LNCAP (cell line): Measurements from ENCODE around the gene BTNL2.

ENCODE experiments used
- TF ChIP-seq, protein P1 (sequence below): fragments of 450-650 bp; IDR thresholded peaks from 2 replicates; pipeline ENCODE4 v1.5.1; 2017; ENCODE audit warnings: mild to moderate bottlenecking

BTNL2 gene, protein sequence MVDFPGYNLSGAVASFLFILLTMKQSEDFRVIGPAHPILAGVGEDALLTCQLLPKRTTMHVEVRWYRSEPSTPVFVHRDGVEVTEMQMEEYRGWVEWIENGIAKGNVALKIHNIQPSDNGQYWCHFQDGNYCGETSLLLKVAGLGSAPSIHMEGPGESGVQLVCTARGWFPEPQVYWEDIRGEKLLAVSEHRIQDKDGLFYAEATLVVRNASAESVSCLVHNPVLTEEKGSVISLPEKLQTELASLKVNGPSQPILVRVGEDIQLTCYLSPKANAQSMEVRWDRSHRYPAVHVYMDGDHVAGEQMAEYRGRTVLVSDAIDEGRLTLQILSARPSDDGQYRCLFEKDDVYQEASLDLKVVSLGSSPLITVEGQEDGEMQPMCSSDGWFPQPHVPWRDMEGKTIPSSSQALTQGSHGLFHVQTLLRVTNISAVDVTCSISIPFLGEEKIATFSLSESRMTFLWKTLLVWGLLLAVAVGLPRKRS

DNA sequence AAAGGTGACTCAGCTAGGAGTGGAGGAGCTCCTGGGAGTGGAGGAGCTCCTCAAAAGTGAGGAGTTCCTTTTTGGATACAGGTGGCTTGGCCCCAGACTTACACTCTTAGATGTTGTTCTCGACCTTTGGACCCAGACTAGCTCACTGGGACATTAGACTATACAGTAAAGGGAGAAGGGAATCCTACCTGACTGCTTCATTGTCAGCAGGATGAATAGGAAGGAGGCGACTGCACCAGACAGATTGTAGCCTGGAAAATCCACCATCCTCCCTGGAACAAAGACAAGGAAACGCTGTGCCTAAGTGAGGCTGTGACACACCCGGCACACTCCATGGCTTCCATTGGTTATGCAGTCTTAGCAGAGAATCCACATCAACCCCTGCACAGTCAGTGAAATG, at the start of gene BTNL2:
BTNL2 (minus strand) TSS at position 325 of the 400 bp plus-strand sequence; CDS start at position 267, 58 bp downstream.
- TF ChIP-seq, protein P1, sequence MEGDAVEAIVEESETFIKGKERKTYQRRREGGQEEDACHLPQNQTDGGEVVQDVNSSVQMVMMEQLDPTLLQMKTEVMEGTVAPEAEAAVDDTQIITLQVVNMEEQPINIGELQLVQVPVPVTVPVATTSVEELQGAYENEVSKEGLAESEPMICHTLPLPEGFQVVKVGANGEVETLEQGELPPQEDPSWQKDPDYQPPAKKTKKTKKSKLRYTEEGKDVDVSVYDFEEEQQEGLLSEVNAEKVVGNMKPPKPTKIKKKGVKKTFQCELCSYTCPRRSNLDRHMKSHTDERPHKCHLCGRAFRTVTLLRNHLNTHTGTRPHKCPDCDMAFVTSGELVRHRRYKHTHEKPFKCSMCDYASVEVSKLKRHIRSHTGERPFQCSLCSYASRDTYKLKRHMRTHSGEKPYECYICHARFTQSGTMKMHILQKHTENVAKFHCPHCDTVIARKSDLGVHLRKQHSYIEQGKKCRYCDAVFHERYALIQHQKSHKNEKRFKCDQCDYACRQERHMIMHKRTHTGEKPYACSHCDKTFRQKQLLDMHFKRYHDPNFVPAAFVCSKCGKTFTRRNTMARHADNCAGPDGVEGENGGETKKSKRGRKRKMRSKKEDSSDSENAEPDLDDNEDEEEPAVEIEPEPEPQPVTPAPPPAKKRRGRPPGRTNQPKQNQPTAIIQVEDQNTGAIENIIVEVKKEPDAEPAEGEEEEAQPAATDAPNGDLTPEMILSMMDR = no peak

DNA sequence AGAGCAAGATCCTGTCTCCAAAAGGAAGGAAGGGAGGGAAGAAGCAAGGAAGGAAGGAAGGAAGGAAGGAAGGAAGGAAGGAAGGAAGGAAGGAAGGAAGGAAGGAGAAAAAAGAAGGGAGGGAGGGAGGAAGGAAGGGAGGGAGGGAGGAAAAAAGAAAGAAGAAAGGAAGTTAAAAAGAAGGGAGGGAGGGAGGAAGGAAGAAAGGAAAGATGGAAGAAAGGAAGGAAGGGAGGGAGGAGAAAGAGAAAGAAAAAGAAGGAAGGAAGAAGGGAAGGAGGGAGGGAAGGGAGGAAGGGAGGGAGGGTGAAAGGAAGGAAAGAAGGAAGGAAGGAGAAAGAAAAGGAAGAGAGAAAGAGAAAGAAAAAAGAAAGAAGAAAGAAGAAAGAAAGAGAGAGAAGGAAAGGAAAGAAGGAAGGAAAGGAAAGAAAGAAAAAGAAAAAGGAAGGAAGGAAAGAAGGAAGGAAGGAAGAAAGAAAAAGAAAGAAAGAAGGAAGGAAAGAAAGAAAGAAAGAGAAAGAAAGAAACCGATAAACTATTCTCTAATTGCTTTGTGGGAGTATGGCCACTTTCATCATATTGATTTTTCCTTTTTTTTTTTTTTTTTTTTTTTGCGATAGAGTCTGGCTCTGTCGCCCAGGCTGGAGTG, 42.2 kb upstream of the BTNL2 start:
- TF ChIP-seq, protein P1 = no peak

DNA sequence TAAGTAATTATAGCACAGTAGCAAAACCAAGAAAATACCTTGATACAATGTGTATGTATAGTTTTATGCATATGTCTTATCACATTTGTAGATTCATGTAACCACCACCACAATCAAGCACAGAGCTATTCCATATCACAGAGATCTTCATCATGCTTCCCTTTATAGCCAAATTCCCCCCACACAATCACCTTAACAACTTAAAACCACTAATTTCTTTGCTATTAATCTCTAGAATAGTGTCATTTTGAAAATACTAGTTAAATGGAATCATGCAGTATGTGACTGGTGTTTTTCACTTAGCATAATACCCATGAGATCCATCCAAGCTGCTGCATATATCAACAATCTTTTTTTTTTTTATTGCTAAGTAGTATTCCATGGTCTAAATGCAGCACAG, 41.0 kb upstream of the BTNL2 start:
- TF ChIP-seq, protein P1 = no peak

DNA sequence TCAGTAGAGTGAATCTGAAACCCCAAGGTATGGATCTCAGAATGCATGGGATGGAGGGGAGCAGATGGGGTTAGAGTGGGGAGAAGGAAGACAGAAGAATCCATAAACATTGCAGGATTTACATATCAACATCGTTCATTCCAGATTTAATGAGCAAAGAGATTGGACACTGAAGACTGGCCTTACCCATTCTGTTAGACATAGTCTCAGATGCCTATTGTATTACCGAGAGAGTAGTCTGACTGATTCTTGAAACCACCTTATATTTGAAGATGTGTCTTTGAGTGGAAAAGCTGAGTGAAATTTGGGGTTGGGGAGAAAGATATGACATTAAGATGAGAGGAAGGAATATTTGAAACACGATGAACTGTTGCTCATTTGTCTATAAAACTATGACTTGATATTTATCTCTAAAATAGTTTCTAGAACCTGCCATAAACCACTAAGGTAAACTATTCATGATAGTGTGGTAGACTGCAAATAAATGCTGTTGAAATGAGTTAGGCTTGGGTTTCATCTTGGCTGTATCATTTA, 38.4 kb upstream of the BTNL2 start:
- TF ChIP-seq, protein P1 = no peak

DNA sequence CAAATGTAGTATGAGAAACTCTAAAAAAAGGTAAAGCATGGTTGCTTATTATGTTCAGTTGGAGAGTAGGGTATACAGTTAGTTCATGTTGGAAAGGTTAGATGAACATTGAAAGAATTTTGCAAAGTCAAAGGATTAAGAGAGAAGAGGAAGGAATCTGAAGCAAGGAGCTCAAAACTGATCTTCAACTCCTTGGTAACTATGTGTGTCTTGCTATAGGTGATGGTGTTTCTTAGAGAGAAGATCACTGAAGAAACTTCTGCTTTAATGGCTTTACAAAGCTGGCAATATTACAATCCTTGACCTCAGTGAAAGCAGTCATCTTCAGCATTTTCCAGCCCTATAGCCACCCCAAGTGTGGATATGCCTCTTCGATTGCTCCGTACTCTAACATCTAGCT, 37.5 kb upstream of the BTNL2 start:
- TF ChIP-seq, protein P1 = no peak

DNA sequence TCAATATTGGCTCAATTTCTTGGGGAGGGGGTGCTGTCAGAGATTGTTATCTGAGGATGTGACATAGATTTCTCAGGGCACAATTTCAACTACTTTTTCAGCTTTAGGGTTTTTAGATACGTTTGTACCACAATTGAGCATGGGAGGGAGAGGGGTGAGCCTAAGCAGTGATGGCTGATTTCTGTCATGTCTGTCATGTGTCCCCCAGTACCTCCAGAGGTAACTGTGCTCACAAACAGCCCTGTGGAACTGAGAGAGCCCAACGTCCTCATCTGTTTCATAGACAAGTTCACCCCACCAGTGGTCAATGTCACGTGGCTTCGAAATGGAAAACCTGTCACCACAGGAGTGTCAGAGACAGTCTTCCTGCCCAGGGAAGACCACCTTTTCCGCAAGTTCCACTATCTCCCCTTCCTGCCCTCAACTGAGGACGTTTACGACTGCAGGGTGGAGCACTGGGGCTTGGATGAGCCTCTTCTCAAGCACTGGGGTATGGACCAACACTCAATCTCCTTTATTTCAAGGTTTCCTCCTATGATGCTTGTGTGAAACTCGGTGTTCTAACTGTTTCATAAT, 36.1 kb upstream of the BTNL2 start:
- TF ChIP-seq, protein P1 = no peak

DNA sequence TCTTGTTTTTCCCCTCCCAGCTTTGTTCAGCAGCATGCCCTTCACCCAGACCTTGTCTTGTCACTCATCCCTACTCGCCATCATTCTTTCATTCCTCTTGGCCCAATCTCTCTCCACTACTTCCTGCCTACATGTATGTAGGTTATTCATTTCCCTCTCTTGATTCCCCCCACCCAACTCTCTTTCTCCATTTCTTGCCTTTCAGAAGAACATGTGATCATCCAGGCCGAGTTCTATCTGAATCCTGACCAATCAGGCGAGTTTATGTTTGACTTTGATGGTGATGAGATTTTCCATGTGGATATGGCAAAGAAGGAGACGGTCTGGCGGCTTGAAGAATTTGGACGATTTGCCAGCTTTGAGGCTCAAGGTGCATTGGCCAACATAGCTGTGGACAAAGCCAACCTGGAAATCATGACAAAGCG, 35.3 kb upstream of the BTNL2 start:
- TF ChIP-seq, protein P1 = no peak
